IMR-90 (cell line): ENCODE data around the gene SCGB1D1. TPM values are rescaled to one million over a fixed set of nuclear protein-coding genes. Genes with fewer than 3 reads are reported as not detected.

ENCODE experiments used
- ATAC-seq: fragments of 200-7000 bp; cut with Tn5 transposase; 2 replicates; pipeline ENCODE4 v1.9.1; 2020; ENCODE audit warnings: low read depth, mild to moderate bottlenecking, moderate library complexity
- BruUV-seq: library from RNA; stranded (reverse); fragments of 400-500 nt; replicated peaks from 2 replicates; lab custom pipeline; 2021; lab: Mats Ljungman, UMichigan
- CTCF ChIA-PET: fragments of 300-600 bp; formaldehyde crosslinking; extraction: SDS; loops from one replicate; lab custom pipeline; 2021; ENCODE audit warnings: antibody characterized with exemption; lab: Yijun Ruan, JAX
- POLR2A ChIA-PET: fragments of 300-600 bp; sonication (Branson Sonifier 250); formaldehyde crosslinking; loops from one replicate; lab custom pipeline; 2022; ENCODE audit warnings: antibody characterized with exemption; ENCODE audit not compliant: unreplicated experiment; lab: Charles Lee
- DNase-seq: peaks from one replicate; pipeline ENCODE4 v3.0.0; 2013
- H2AFZ ChIP-seq: replicated peaks from 2 replicates; pipeline ENCODE3; 2013; ENCODE audit warnings: low read length, mild to moderate bottlenecking; ENCODE audit not compliant: poor library complexity
- H2AK5ac ChIP-seq: 2 replicates; pipeline ENCODE4 v1.6.1; 2013; ENCODE audit warnings: low read depth, low read length, inconsistent platforms
- H2AK9ac ChIP-seq: replicated peaks from 2 replicates; pipeline ENCODE3; 2013; ENCODE audit warnings: mild to moderate bottlenecking, low read depth, low read length, moderate library complexity; ENCODE audit not compliant: poor library complexity
- H2BK120ac ChIP-seq: 2 replicates; pipeline ENCODE4 v1.6.1; 2013; ENCODE audit warnings: low read depth, low read length, inconsistent platforms
- H2BK15ac ChIP-seq: 3 replicates; pipeline ENCODE4 v1.6.1; 2013; ENCODE audit warnings: low read depth, low read length, inconsistent platforms
- H2BK20ac ChIP-seq: 2 replicates; pipeline ENCODE4 v1.6.1; 2013; ENCODE audit warnings: low read depth, mild to moderate bottlenecking, inconsistent platforms, low read length, moderate library complexity
- H2BK5ac ChIP-seq: 2 replicates; pipeline ENCODE4 v1.6.1; 2013; ENCODE audit warnings: mild to moderate bottlenecking, low read depth, low read length, inconsistent platforms; ENCODE audit not compliant: poor library complexity, severe bottlenecking
- H3K14ac ChIP-seq: replicated peaks from 2 replicates; pipeline ENCODE4 v1.6.1; 2013; ENCODE audit warnings: low read depth, low read length, inconsistent platforms
- H3K18ac ChIP-seq: 2 replicates; pipeline ENCODE4 v1.6.1; 2013; ENCODE audit warnings: low read depth, low read length, control low read depth
- H3K23ac ChIP-seq: 2 replicates; pipeline ENCODE4 v1.6.1; 2013; ENCODE audit warnings: low read depth, low read length, inconsistent platforms
- H3K27ac ChIP-seq: 2 replicates; pipeline ENCODE4 v1.5.1; 2013; ENCODE audit warnings: mild to moderate bottlenecking, control low read depth, low read length; ENCODE audit not compliant: insufficient read depth
- H3K27me3 ChIP-seq: 2 replicates; pipeline ENCODE4 v1.6.1; 2013; ENCODE audit warnings: low read length; ENCODE audit not compliant: control insufficient read depth, insufficient read depth
- H3K36me3 ChIP-seq: 2 replicates; pipeline ENCODE4 v1.6.1; 2013; ENCODE audit warnings: low read length, mixed read lengths; ENCODE audit not compliant: control insufficient read depth, insufficient read depth
- H3K4ac ChIP-seq: 2 replicates; pipeline ENCODE4 v1.6.1; 2013; ENCODE audit warnings: low read depth, low read length, inconsistent platforms
- H3K4me1 ChIP-seq: 2 replicates; pipeline ENCODE4 v1.6.1; 2013; ENCODE audit warnings: low read length, mixed read lengths; ENCODE audit not compliant: control insufficient read depth, insufficient read depth
- H3K4me2 ChIP-seq: 2 replicates; pipeline ENCODE4 v1.6.1; 2013; ENCODE audit warnings: low read depth, mild to moderate bottlenecking, control low read depth, low read length, moderate library complexity
- H3K4me3 ChIP-seq: 2 replicates; pipeline ENCODE4 v1.5.1; 2013; ENCODE audit warnings: low read depth, mild to moderate bottlenecking, control low read depth, low read length, moderate library complexity; ENCODE audit not compliant: insufficient read depth
- H3K56ac ChIP-seq: 2 replicates; pipeline ENCODE4 v1.6.1; 2013; ENCODE audit warnings: low read length, inconsistent platforms; ENCODE audit not compliant: insufficient read depth; ENCODE audit errors: extremely low read depth
- H3K79me1 ChIP-seq, 2 experiments: 2 replicates each; pipeline ENCODE4 v1.6.1; 2013; ENCODE audit warnings: low read length in 2 of 2, inconsistent platforms in 1 of 2, low read depth in 1 of 2
- H3K9ac ChIP-seq: 2 replicates; pipeline ENCODE4 v1.6.1; 2013; ENCODE audit warnings: low read depth, low read length, control low read depth
- H3K9me1 ChIP-seq: 2 replicates; pipeline ENCODE4 v1.6.1; 2013; ENCODE audit warnings: low read length, inconsistent platforms; ENCODE audit not compliant: insufficient read depth
- H3K9me3 ChIP-seq: 2 replicates; pipeline ENCODE4 v1.6.1; 2013; ENCODE audit warnings: low read length; ENCODE audit not compliant: control insufficient read depth, insufficient read depth
- H4K20me1 ChIP-seq: 2 replicates; pipeline ENCODE4 v1.6.1; 2013; ENCODE audit warnings: low read length, inconsistent platforms; ENCODE audit not compliant: insufficient read depth
- H4K5ac ChIP-seq: 2 replicates; pipeline ENCODE4 v1.6.1; 2013; ENCODE audit warnings: mild to moderate bottlenecking, low read depth, low read length, control low read depth
- H4K8ac ChIP-seq, 2 experiments: 2 replicates each; pipeline ENCODE4 v1.6.1; 2013; ENCODE audit warnings: low read depth in 2 of 2, low read length in 2 of 2, control low read depth in 1 of 2, inconsistent platforms in 1 of 2
- H4K91ac ChIP-seq: 2 replicates; pipeline ENCODE4 v1.6.1; 2013; ENCODE audit warnings: low read depth, low read length, inconsistent platforms; ENCODE audit not compliant: insufficient read depth
- BHLHE40 ChIP-seq: fragments of 150-350 bp; IDR thresholded peaks from 2 replicates; pipeline ENCODE4 v1.6.1; 2016; ENCODE audit warnings: mild to moderate bottlenecking, low read depth, low read length
- CEBPB ChIP-seq: IDR thresholded peaks from 2 replicates; pipeline ENCODE4 v1.6.1; 2012; ENCODE audit warnings: low read depth, low read length, improper control_type of control experiment
- CHD1 ChIP-seq: IDR thresholded peaks from 2 replicates; pipeline ENCODE4 v1.6.1; 2012; ENCODE audit warnings: low read depth, low read length, improper control_type of control experiment
- FOS ChIP-seq: fragments of 150-350 bp; IDR thresholded peaks from 2 replicates; pipeline ENCODE4 v1.6.1; 2016; ENCODE audit warnings: low read depth, low read length
- MAFK ChIP-seq: IDR thresholded peaks from 2 replicates; pipeline ENCODE4 v1.6.1; 2012; ENCODE audit warnings: low read depth, low read length, improper control_type of control experiment
- MAZ ChIP-seq: IDR thresholded peaks from 2 replicates; pipeline ENCODE4 v1.6.1; 2012; ENCODE audit warnings: low read depth, mild to moderate bottlenecking, low read length, improper control_type of control experiment, moderate library complexity, borderline replicate concordance
- MXI1 ChIP-seq: IDR thresholded peaks from 2 replicates; pipeline ENCODE4 v1.6.1; 2012; ENCODE audit warnings: low read depth, mild to moderate bottlenecking, low read length, moderate library complexity, borderline replicate concordance
- NFE2L2 ChIP-seq: fragments of 150-350 bp; IDR thresholded peaks from 2 replicates; pipeline ENCODE4 v1.6.1; 2016; ENCODE audit warnings: low read depth, mild to moderate bottlenecking, low read length
- POLR2A ChIP-seq: IDR thresholded peaks from 2 replicates; pipeline ENCODE4 v1.6.1; 2012; ENCODE audit warnings: mild to moderate bottlenecking, low read depth, low read length
- RAD21 ChIP-seq: IDR thresholded peaks from 2 replicates; pipeline ENCODE4 v1.6.1; 2012; ENCODE audit warnings: low read length, improper control_type of control experiment
- RCOR1 ChIP-seq: IDR thresholded peaks from 2 replicates; pipeline ENCODE4 v1.6.1; 2012; ENCODE audit warnings: mild to moderate bottlenecking, low read length, improper control_type of control experiment; ENCODE audit not compliant: insufficient replicate concordance
- RFX5 ChIP-seq: IDR thresholded peaks from 2 replicates; pipeline ENCODE4 v1.8.0; 2012; ENCODE audit warnings: low read depth, mild to moderate bottlenecking, low read length, moderate library complexity
- SMC3 ChIP-seq: fragments of 150-350 bp; IDR thresholded peaks from 2 replicates; pipeline ENCODE4 v1.6.1; 2016; ENCODE audit warnings: low read depth, mild to moderate bottlenecking, antibody characterized with exemption, low read length, moderate library complexity
- WGBS, 2 experiments: methylation state at CpG; one replicate each; pipeline versions ENCODE4 v1.1.5 to v1.1.7; 2013; ENCODE audit warnings: missing lambda C conversion rate in 2 of 2; ENCODE audit not compliant: insufficient read length in 1 of 2; ENCODE audit errors: extremely low coverage in 2 of 2; 5-methylcytosine and 5-hydroxymethylcytosine counted together
- dilution Hi-C: fragments of 300-500 bp; cut with HindIII; formaldehyde crosslinking; loops from one replicate; pipeline ENCODE4 v1.14.3; 2018; ENCODE audit warnings: low sequenced_read_pairs; ENCODE audit not compliant: unreplicated experiment
- in situ Hi-C: fragments of 300-500 bp; cut with MboI; formaldehyde crosslinking; loops from 3 replicates; pipeline ENCODE4 v1.14.3; 2019; ENCODE audit warnings: low sequenced_read_pairs, inconsistent platforms, mixed read lengths
- intact Hi-C: fragments of 100-400 bp; cut with micrococcal nuclease; formaldehyde crosslinking; loops from 2 replicates; pipeline ENCODE4 v1.10.0; 2022
- polyA plus RNA-seq, 3 experiments: library from polyadenylated mRNA; depleted of rRNA; stranded (reverse); fragments of >200 nt; gene quantifications; 2 replicates each; pipeline ENCODE4 v1.2.3, GENCODE V29; 2012; ENCODE audit warnings: low replicate concordance in 1 of 3
- total RNA-seq: library from RNA; depleted of rRNA; stranded (reverse); fragments of >200 nt; gene quantifications from 2 replicates; pipeline ENCODE4 v1.2.3, GENCODE V29; 2012
- TF ChIP-seq, protein P1 (sequence below): conservative IDR thresholded peaks from 2 replicates; pipeline ENCODE4 v1.5.1; 2012; ENCODE audit warnings: mild to moderate bottlenecking, low read depth, low read length, improper control_type of control experiment
- TF ChIP-seq, protein P2 (sequence below): fragments of 150-350 bp; IDR thresholded peaks from 2 replicates; pipeline ENCODE4 v1.6.1; 2017; ENCODE audit warnings: mild to moderate bottlenecking, antibody characterized with exemption, low read length, low read depth
- TF ChIP-seq, protein P3 (sequence below): fragments of 150-350 bp; IDR thresholded peaks from 2 replicates; pipeline ENCODE4 v1.6.1; 2016; ENCODE audit warnings: low read depth, mild to moderate bottlenecking, low read length, moderate library complexity, borderline replicate concordance

The SCGB1D1 gene
- total and polyA plus RNA-seq, 2 of the 4 experiments (the other 2 are of a cell fraction), result not detected

DNA sequence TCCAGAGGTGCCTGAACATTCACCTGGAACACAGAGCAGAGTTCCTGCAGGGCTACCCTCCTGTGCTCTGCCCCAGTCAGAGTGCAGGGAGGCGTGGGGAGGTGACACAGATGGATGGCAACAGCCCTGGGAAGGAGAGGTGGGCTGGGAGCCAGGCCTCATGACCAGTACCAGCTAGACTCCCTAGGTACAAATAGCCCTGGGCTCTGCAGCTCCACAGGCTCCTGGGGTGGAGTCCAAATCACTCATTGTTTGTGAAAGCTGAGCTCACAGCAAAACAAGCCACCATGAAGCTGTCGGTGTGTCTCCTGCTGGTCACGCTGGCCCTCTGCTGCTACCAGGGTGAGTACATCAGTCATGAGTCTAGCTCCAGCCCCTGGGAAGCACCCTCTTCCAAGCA lies 52.0 kb downstream of the SCGB1D1 start, which contains the start of gene SCGB1D2:
TSS of gene SCGB1D2 (plus strand) at position 219 of the 400 bp plus-strand sequence. CDS start at position 288, 69 bp downstream.
- H3K79me1 ChIP-seq, result no peaks in the 10 kb centered on the region
- no TSS peak for BruUV-seq
- no peak within 1 kb of the TSS for H2BK15ac ChIP-seq
- DNase-seq (no peak), ATAC-seq (no peak)
- H4K8ac ChIP-seq, result no peak within 1 kb of the TSS
- H3K27me3 ChIP-seq, result peaks cover 3% of the 10 kb centered on the region
- TF ChIP-seq RAD21 (no peak), CHD1 (no peak), RFX5 (no peak), RCOR1 (no peak), SMC3 (no peak), BHLHE40 (no peak), CEBPB (no peak), MXI1 (no peak), MAZ (no peak), NFE2L2 (no peak), POLR2A (no peak), FOS (no peak), MAFK (no peak)
- TF ChIP-seq, protein P1, sequence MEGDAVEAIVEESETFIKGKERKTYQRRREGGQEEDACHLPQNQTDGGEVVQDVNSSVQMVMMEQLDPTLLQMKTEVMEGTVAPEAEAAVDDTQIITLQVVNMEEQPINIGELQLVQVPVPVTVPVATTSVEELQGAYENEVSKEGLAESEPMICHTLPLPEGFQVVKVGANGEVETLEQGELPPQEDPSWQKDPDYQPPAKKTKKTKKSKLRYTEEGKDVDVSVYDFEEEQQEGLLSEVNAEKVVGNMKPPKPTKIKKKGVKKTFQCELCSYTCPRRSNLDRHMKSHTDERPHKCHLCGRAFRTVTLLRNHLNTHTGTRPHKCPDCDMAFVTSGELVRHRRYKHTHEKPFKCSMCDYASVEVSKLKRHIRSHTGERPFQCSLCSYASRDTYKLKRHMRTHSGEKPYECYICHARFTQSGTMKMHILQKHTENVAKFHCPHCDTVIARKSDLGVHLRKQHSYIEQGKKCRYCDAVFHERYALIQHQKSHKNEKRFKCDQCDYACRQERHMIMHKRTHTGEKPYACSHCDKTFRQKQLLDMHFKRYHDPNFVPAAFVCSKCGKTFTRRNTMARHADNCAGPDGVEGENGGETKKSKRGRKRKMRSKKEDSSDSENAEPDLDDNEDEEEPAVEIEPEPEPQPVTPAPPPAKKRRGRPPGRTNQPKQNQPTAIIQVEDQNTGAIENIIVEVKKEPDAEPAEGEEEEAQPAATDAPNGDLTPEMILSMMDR, result no peak
- TF ChIP-seq, protein P2, sequence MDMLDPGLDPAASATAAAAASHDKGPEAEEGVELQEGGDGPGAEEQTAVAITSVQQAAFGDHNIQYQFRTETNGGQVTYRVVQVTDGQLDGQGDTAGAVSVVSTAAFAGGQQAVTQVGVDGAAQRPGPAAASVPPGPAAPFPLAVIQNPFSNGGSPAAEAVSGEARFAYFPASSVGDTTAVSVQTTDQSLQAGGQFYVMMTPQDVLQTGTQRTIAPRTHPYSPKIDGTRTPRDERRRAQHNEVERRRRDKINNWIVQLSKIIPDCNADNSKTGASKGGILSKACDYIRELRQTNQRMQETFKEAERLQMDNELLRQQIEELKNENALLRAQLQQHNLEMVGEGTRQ, result no peak
- TF ChIP-seq, protein P3, sequence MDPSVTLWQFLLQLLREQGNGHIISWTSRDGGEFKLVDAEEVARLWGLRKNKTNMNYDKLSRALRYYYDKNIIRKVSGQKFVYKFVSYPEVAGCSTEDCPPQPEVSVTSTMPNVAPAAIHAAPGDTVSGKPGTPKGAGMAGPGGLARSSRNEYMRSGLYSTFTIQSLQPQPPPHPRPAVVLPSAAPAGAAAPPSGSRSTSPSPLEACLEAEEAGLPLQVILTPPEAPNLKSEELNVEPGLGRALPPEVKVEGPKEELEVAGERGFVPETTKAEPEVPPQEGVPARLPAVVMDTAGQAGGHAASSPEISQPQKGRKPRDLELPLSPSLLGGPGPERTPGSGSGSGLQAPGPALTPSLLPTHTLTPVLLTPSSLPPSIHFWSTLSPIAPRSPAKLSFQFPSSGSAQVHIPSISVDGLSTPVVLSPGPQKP, result no peak
- CTCF ChIA-PET, result no interaction called here
- H3K4me3 ChIP-seq, result no peak within 1 kb of the TSS
- in situ Hi-C loops, result no loop called here
- H4K20me1 ChIP-seq, result no peaks in the 10 kb centered on the region
- H3K9ac ChIP-seq, result no peak within 1 kb of the TSS
- POLR2A ChIA-PET, result no interaction called here
- H4K5ac ChIP-seq, result no peak within 1 kb of the TSS
- no peaks in the 10 kb centered on the region for H3K9me1 ChIP-seq
- H3K14ac ChIP-seq, result no peak within 1 kb of the TSS
- H2BK20ac ChIP-seq, result no peak within 1 kb of the TSS
- H3K18ac ChIP-seq, result no peak within 1 kb of the TSS
- no peaks in the 10 kb centered on the region for H3K9me3 ChIP-seq
- no peak within 1 kb of the TSS for H3K23ac ChIP-seq
- H2AFZ ChIP-seq, result no peak within 1 kb of the TSS
- intact Hi-C loops, result no loop called here
- H2AK9ac ChIP-seq, result no peak within 1 kb of the TSS
- no peaks in the 10 kb centered on the region for H3K4me1 ChIP-seq
- H2BK120ac ChIP-seq, result no peak within 1 kb of the TSS
- dilution Hi-C loops, result no loop called here
- no peak within 1 kb of the TSS for H3K4me2 ChIP-seq
- no peak within 1 kb of the TSS for H3K4ac ChIP-seq
- H3K56ac ChIP-seq, result no peak within 1 kb of the TSS
- H3K27ac ChIP-seq, result no peak within 1 kb of the TSS
- H3K36me3 ChIP-seq, result no peaks in the 10 kb centered on the region
- 0% methylated on average over 2 of the region's 3 CpGs; no CpG with 5 or more reads in 1 of the 2 experiments for WGBS, 2 experiments
- H2BK5ac ChIP-seq, result no peak within 1 kb of the TSS
- H4K91ac ChIP-seq, result no peak within 1 kb of the TSS
- H2AK5ac ChIP-seq, result no peak within 1 kb of the TSS
